GM21360 (cell line): ENCODE data around the gene PLCB4.

Experiments
- ATAC-seq: cut with Tn5 transposase; IDR thresholded peaks from one replicate; pipeline ENCODE4 v1.9.1; 2021; ENCODE audit warnings: mild to moderate bottlenecking, moderate library complexity; ENCODE audit not compliant: unreplicated experiment

The PLCB4 gene

GRCh38 chr20:9301129-9302090, 232.5 kb downstream of the PLCB4 start:
- ATAC-seq = no peak

- no peak for ATAC-seq
Observed at GRCh38 chr20:9302091-9302462, 233.2 kb downstream of the PLCB4 start.

- no peak for ATAC-seq
Observed at GRCh38 chr20:9306521-9306920, 237.6 kb downstream of the PLCB4 start.

- ATAC-seq = no peak
Observed at GRCh38 chr20:9308056-9308455, 239.2 kb downstream of the PLCB4 start.

DNA sequence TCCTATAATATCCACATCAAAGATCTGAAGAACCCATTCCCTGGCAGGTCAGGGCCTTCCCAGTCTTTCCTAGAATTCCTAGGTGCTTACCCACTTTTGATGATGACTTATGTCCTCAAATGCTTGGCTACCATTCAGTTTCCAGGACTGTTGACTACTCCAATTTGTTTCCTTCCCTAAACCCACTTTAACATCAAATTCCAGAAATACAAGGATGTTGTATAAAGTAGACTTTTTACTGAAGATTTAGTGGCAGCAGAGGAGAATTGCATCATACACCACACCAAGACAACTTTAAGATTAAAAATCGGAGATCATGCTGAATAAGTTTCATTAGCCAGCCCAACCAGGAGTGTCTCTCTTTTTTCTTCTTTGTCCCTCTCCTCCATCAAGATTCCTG, 242.2 kb downstream of the PLCB4 start:
- no peak for ATAC-seq

DNA sequence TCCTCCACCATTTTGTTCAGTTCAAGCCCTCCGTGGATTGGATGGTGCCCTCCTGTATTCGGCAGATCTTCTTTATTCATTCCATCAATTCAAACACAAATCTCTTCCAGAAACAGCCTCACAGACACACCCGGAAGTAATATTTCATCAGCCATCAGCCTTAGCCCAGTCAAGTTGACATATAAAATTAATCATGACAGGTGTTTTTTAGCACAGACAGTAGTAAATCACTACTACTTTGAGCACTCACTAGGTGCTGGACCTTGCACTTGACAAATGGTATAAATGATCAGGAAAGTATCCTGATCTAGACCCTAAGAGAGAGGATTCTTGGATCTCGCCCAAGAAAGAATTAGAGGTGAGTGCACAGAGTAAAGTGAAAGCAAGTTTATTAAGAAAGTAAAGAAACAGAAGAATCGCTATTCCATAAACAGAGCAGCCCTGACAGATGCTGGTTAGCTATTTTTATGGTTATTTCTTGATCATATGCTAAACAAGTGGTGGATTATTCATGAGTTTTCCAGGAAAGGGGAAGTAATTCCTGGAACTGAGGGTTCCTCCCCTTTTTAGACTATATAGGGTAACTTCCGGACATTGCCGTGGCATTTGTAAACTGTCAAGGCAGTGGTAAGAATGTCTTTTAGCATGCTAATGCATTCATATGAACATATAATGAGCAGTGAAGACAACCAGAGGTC, 250.9 kb downstream of the PLCB4 start:
- no peak for ATAC-seq

GRCh38 chr20:9321007-9321406, 252.1 kb downstream of the PLCB4 start:
- ATAC-seq = no peak

GRCh38 chr20:9322661-9323060, 253.8 kb downstream of the PLCB4 start:
- ATAC-seq = no peak

DNA sequence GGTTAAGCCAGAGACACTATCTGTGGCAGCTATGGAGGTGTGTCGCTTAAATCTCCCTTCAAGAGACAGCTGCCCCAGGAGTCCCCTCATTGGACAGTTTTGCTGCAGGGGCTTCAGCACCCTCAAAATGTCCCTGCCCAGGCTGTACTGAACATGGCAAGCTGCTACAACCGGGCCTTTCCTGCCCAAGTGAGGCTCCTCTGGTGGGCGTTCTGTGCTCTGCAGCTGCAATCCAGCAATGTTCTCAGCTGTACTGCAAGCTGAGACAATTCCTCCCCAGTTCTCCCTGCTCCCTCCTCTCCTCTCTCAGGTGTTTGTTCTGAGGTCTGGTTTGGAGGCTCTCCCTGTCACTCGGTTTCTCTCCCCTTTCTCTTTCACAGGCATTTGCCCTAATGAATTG, 254.7 kb downstream of the PLCB4 start:
- ATAC-seq = no peak

GRCh38 chr20:9329355-9330101, 260.6 kb downstream of the PLCB4 start:
- no peak for ATAC-seq

DNA sequence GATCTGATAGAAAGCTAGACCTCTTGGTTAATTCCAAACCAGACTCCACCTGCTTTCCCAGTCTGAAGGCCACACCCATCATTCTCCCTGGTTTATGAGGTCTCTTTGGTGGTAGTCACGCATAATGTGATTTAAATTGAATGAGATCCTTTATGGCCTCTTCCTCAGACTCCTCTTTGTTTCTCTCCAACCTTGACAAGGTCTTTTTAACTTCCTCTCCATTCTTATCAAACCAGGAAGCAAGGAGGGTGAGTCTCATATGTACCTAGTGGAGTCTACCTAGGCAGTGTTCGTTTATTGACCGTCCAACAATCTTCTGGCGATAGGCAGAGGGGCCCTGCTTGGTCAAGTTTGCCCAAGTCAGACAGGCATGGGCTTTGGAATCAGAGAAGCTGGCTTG, 261.3 kb downstream of the PLCB4 start:
- no peak for ATAC-seq

DNA sequence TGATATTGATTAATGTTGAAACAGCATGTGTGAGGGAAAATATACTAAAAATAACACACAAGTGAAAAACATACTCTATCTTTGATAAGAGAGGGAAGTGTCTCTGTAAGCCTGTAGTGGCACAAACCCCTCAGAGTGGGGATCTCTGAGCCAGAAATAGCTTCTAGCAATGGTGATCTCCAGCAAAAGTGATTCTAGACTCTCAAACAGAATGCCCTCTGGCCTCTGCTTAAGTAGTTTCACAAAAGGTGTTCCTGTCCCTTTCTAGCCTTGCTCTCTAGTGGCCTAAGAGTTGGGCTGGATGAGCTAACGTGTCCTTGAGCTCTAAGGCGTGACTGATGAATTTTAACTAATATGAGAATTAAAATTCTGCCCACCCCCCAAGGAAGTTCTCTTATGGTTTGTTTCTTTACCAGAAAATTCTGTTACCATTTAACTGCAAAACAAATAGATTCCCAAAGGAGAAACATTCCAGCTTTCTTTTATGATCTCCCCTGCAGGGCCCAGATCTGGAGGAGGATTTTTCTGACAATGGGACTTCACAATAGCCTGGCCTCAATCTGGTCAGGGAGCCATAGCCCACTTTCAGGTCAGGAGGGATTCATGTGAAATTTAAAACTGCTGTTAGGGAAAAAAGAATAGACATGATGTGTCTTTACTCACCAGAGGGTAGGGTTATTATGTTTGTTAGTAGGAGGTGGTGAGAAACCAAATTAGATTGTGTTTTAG, 263.0 kb downstream of the PLCB4 start:
- no peak for ATAC-seq

DNA sequence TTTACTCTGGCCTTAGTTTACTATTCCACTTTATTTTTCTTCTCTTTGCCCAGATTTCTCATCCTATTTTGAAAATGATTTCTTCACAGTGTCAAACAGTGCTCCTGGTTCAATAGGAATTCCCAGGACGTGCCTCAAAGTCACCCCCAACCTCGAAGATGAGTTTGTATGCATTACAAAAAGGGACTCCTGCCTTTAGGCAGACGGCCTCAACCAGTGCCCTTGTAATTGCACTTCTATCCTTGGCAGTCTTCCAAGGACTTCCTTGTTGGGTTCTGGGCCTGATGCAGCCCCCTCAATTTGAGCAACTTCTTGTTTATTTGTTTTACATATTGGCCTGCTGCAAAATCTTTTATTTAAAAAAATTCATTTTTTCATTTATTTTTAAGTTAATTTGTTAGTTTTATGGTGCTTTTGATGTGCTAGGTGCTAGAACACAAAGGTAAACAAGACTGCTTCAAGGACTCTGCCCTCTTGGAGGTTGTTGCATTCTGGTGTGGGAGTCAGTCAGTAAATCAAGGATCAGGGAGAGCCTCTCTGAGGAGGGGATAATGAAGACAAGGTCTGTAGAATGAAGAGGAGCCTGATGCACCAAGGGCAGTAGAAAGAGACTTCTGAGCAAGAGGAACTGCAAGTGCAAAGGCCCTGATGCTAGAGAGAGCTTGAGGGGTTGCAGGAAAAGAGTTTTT, 264.0 kb downstream of the PLCB4 start:
- ATAC-seq = no peak

GRCh38 chr20:9334866-9335265, 266.0 kb downstream of the PLCB4 start:
- ATAC-seq = no peak

- ATAC-seq = no peak
Observed at GRCh38 chr20:9338101-9338500, 269.2 kb downstream of the PLCB4 start.

DNA sequence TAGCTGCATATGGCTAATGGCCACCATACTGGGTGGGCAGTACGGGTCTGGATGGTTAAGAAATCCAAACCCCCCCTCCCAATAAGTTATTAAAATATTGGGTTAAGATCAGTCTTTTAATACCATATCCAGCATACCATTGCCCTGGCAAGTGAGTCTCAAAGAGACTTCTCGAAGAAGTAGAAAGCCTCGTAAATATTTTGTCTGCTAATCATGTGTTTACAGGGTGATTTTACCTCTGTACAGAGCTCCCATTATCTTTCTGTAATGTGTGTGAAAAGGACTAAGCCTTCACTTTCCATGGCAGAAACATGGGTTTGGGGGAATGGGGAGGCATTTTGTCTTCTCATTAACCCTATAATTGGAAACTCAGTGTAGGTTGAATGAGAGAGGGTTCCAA, 270.8 kb downstream of the PLCB4 start:
- ATAC-seq = no peak

DNA sequence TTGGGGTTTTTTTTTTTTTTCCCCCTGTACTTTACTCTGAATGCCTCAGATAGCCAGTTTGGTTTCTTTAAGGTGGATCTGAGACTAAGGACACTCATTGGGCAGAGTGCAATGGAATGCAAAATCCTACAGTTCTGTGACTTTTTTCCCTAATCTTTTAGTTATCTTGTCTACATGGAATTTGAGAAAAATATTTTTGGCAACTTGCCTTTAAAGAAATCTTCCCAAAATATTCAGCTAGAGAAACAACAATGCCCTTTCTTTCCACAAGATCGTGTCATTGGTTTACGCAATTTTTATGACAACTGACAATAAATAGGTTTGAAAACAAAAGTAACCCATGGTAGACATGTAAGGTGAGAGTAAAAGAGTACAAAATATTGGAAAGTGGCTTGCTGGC, 273.8 kb downstream of the PLCB4 start:
- no peak for ATAC-seq

GRCh38 chr20:9344083-9344920, 275.4 kb downstream of the PLCB4 start:
- ATAC-seq = no peak

DNA sequence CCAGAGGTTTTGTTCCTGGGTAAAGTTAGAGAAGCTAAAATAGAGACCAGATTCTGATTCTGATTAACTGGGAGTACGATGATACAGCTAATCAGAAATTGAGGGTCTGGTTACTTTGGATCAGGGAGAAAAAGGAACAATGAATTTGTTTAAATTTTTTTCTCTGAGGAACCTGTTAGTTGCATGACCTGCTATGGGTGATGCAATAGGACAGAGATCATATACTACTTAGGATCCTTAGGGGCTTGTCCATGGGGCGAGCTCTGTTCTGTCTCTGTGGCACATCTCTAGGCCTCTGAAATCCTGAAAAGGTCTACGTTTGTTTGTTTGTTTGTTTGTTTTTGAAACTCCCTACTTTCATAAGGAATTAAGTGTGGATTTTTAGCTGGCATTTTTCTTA, 279.4 kb downstream of the PLCB4 start:
- ATAC-seq = no peak
